ENCODE measurements around the gene PTPRN2. TPM values are rescaled to one million over a fixed set of nuclear protein-coding genes. Genes with fewer than 3 reads are reported as not detected.

The PTPRN2 gene
- total and polyA plus RNA-seq, 2 of the 8 experiments (the other 6 are each of a cell fraction or from before 2014, with no cell fraction given) = 2.6 to 4.5 TPM

DNA sequence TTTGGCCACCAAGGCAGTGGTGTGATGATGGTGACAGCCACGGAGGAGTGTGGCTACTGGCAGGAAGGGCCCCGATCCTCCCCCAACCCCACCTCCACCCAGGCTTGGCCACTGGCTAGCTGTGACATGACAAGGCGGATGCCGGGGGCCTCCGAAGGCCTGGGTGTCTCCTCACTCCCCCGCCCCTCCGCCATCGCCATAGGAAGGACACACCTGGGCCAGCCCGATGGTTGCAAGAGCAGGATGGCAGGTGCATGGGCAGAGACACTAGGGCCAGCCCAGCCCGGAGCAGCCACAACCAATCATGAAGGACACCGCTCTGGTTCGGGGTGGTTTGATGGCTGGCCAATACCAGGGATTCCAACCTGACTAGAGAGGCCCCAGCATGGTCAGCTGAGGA, 81.0 kb downstream of the PTPRN2 start:
- Histone ChIP-seq H2AK5ac (ENCODE audit: low read depth, low read length) (no peak overlapping the region), H2BK12ac (ENCODE audit: low read depth, low read length) (0 out of 2 replicates have a peak overlapping the region, but pooled peaks have one; percentile 9), H3K79me1 (ENCODE audit: low read depth, low read length) (no peaks in the 10 kb centered on the region), H2BK20ac (ENCODE audit: low read length) (no peak overlapping the region), H4K91ac (replicated peaks; ENCODE audit: insufficient read length, low read length) (no peak overlapping the region), H3K9ac (replicated peaks in 1 of 4; ENCODE audit: extremely low read depth in 1 of 4, low read depth in 3 of 4, low read length in 3 of 4) (no peak overlapping the region), H3K27me3 (replicated peaks in 1 of 4; ENCODE audit: control insufficient read depth in 3 of 4, extremely low read depth in 1 of 4, insufficient read depth in 3 of 4, low read length in 3 of 4) (peaks cover 0 to 2% (median 0%) of the 10 kb centered on the region in 4 experiments; a peak in 2 of 7 replicates), H3K4me2 (ENCODE audit: insufficient read depth in 1 of 2, low read depth in 2 of 2, low read length in 2 of 2) (no peak overlapping the region), H3K4ac (replicated peaks; ENCODE audit: insufficient read length, low read depth, low read length) (no peak overlapping the region), H3K18ac (ENCODE audit: extremely low read depth, low read length) (no peak overlapping the region), H2BK120ac (replicated peaks; ENCODE audit: low read depth, low read length) (no peak overlapping the region), H3K36me3 (ENCODE audit: control insufficient read depth in 2 of 4, insufficient read depth in 4 of 4, low read length in 3 of 4) (no peaks in the 10 kb centered on the region), H3K4me1 (replicated peaks in 1 of 4; ENCODE audit: control insufficient read depth in 3 of 4, insufficient read depth in 4 of 4, low read length in 3 of 4) (peaks cover 0 to 2% (median under 1%) of the 10 kb centered on the region in 4 experiments; a peak in 2 of 7 replicates), H3K9me3 (ENCODE audit: insufficient read depth in 2 of 2, low read depth in 1 of 2, low read length in 1 of 2) (peaks cover 7 to 15% of the 10 kb centered on the region in 2 experiments), H3K56ac (replicated peaks; ENCODE audit: insufficient read length, low read depth, low read length) (no peak overlapping the region), H4K5ac (ENCODE audit: insufficient read length, low read depth, low read length) (no peak overlapping the region), H2BK5ac (ENCODE audit: low read depth, low read length) (no peak overlapping the region), H4K8ac (ENCODE audit: extremely low read depth, insufficient read depth, low read length) (no peak overlapping the region), H2AFZ (ENCODE audit: low read length) (no peak overlapping the region), H3K4me3 (ENCODE audit: extremely low read depth in 1 of 4, insufficient read depth in 2 of 4, low read depth in 3 of 4, low read length in 4 of 4) (no peak overlapping the region), H3K23me2 (ENCODE audit: low read depth, low read length) (no peaks in the 10 kb centered on the region; the same call in 1 of the 2 replicates), H3K14ac (ENCODE audit: insufficient read length) (no peak overlapping the region), H3K23ac (ENCODE audit: insufficient read length) (no peak overlapping the region), H3K27ac (ENCODE audit: low read depth, low read length) (no peak overlapping the region), H3K79me2 (ENCODE audit: control insufficient read depth in 1 of 2, insufficient read depth in 2 of 2, low read length in 2 of 2) (no peaks in the 10 kb centered on the region), H2BK15ac (ENCODE audit: low read length) (no peak overlapping the region), H4K20me1 (replicated peaks in 1 of 2; ENCODE audit: control insufficient read depth in 1 of 2, insufficient read depth in 2 of 2, low read length in 2 of 2) (no peaks in the 10 kb centered on the region)
- 98% methylated on average over 12 of the region's 12 CpGs; no CpG with 5 or more reads in 1 of the 2 experiments for WGBS, 2 experiments (ENCODE audit: extremely low coverage in 1 of 2, insufficient coverage in 1 of 2, insufficient read length in 1 of 2, insufficient replicate concordance in 2 of 2, low coverage in 1 of 2, low lambda C conversion rate in 2 of 2, missing lambda C conversion rate in 1 of 2)
- ChIA-PET POLR2A (ENCODE audit: partially characterized antibody) (no interaction called here), CTCF (ENCODE audit: partially characterized antibody) (no interaction called here)
- no peak for FAIRE-seq
- DNase-seq (ENCODE audit: low read depth in 1 of 2, low spot score in 2 of 2) = no peak
- TF ChIP-seq SIN3A (conservative IDR thresholded peaks at IDR 0.05 in 1 of 2, IDR thresholded peaks at IDR 0.05 in 1 of 2; ENCODE audit: low read depth in 1 of 2, low read length in 2 of 2) = no peak
- no peak for TF ChIP-seq EP300 (IDR thresholded peaks at IDR 0.05; ENCODE audit: borderline replicate concordance in 1 of 2, low read depth in 2 of 2, low read length in 2 of 2)

All from H1 (cell line).